IMR-90 (cell line): Measurements from ENCODE around the gene PANK4.

Experiments
- BHLHE40 ChIP-seq: fragments of 150-350 bp; IDR thresholded peaks from 2 replicates; pipeline ENCODE4 v1.6.1; 2016; ENCODE audit warnings: mild to moderate bottlenecking, low read depth, low read length
- CEBPB ChIP-seq: IDR thresholded peaks from 2 replicates; pipeline ENCODE4 v1.6.1; 2012; ENCODE audit warnings: low read depth, low read length, improper control_type of control experiment
- CTCF ChIP-seq: conservative IDR thresholded peaks from 2 replicates; pipeline ENCODE4 v1.5.1; 2012; ENCODE audit warnings: mild to moderate bottlenecking, low read depth, low read length, improper control_type of control experiment
- ELK1 ChIP-seq: fragments of 150-350 bp; IDR thresholded peaks from 2 replicates; pipeline ENCODE4 v1.6.1; 2016; ENCODE audit warnings: low read depth, mild to moderate bottlenecking, low read length, moderate library complexity, borderline replicate concordance
- MAFK ChIP-seq: IDR thresholded peaks from 2 replicates; pipeline ENCODE4 v1.6.1; 2012; ENCODE audit warnings: low read depth, low read length, improper control_type of control experiment
- MAZ ChIP-seq: IDR thresholded peaks from 2 replicates; pipeline ENCODE4 v1.6.1; 2012; ENCODE audit warnings: low read depth, mild to moderate bottlenecking, low read length, improper control_type of control experiment, moderate library complexity, borderline replicate concordance
- MXI1 ChIP-seq: IDR thresholded peaks from 2 replicates; pipeline ENCODE4 v1.6.1; 2012; ENCODE audit warnings: low read depth, mild to moderate bottlenecking, low read length, moderate library complexity, borderline replicate concordance
- POLR2A ChIP-seq: IDR thresholded peaks from 2 replicates; pipeline ENCODE4 v1.6.1; 2012; ENCODE audit warnings: mild to moderate bottlenecking, low read depth, low read length
- RAD21 ChIP-seq: IDR thresholded peaks from 2 replicates; pipeline ENCODE4 v1.6.1; 2012; ENCODE audit warnings: low read length, improper control_type of control experiment
- RCOR1 ChIP-seq: IDR thresholded peaks from 2 replicates; pipeline ENCODE4 v1.6.1; 2012; ENCODE audit warnings: mild to moderate bottlenecking, low read length, improper control_type of control experiment; ENCODE audit not compliant: insufficient replicate concordance
- USF2 ChIP-seq: fragments of 150-350 bp; IDR thresholded peaks from 2 replicates; pipeline ENCODE4 v1.6.1; 2017; ENCODE audit warnings: mild to moderate bottlenecking, antibody characterized with exemption, low read length, low read depth

- no peak for TF ChIP-seq POLR2A
- no peak for TF ChIP-seq RAD21
- TF ChIP-seq MAFK, result no peak
- no peak for TF ChIP-seq BHLHE40
- TF ChIP-seq RCOR1, result no peak
- TF ChIP-seq CEBPB, result no peak
- no peak for TF ChIP-seq USF2
- no peak for TF ChIP-seq CTCF
- TF ChIP-seq ELK1, result no peak
- TF ChIP-seq MAZ, result no peak
- no peak for TF ChIP-seq MXI1
Measured at GRCh38 chr1:2512862-2513421, 13.5 kb downstream of the PANK4 start.
